NCI-H82 (cell line): ENCODE data around the gene C2.
"Not testable (repeated sequence)": the region's sequence is repeated elsewhere in the genome, so short reads cannot be mapped to it uniquely, and the experiment has no call there.

Source experiments
- DNase-seq: peaks from one replicate; lab custom pipeline; 2025; lab: John Stamatoyannopoulos, UW

C2 gene

GRCh38 chr6:31899215-31899614, 28.3 kb upstream of the C2 start:
- DNase-seq: no peak

GRCh38 chr6:31899882-31900722, 27.4 kb upstream of the C2 start:
- no peak for DNase-seq

- DNase-seq: no peak
These were observed 26.6 kb upstream of the C2 start for GRCh38 chr6:31900917-31901414.

- DNase-seq: peak; percentile 79
These were observed 26.0 kb upstream of the C2 start for GRCh38 chr6:31901415-31901952.

- peak; percentile 99 for DNase-seq
These were observed 25.4 kb upstream of the C2 start, which contains the start of gene ZBTB12 for GRCh38 chr6:31901953-31902643. Gene ZBTB12, minus strand, starts transcription at chr6:31902086. Its CDS starts 781 bp downstream, at chr6:31901305.

GRCh38 chr6:31903957-31904356, 23.6 kb upstream of the C2 start:
- DNase-seq: no peak

- no peak for DNase-seq
These were observed 22.5 kb upstream of the C2 start for GRCh38 chr6:31905041-31905440.

GRCh38 chr6:31906122-31906521, 21.4 kb upstream of the C2 start:
- DNase-seq: peak; percentile 22

- not testable (repeated sequence) for DNase-seq
These were observed 20.8 kb upstream of the C2 start for GRCh38 chr6:31906727-31907126.

- no peak for DNase-seq
These were observed 20.2 kb upstream of the C2 start for GRCh38 chr6:31907158-31907813.

- DNase-seq: not testable (repeated sequence)
These were observed 19.3 kb upstream of the C2 start for GRCh38 chr6:31908255-31908654.

- DNase-seq: no peak
These were observed 18.7 kb upstream of the C2 start for GRCh38 chr6:31908791-31909190.

- DNase-seq: not testable (repeated sequence)
These were observed 18.2 kb upstream of the C2 start for GRCh38 chr6:31909298-31909697.

- no peak for DNase-seq
These were observed 15.5 kb upstream of the C2 start for GRCh38 chr6:31911826-31912585.

- DNase-seq: no peak
These were observed 12.2 kb upstream of the C2 start for GRCh38 chr6:31915351-31915750.

GRCh38 chr6:31915756-31916155, 11.8 kb upstream of the C2 start:
- DNase-seq: no peak

- DNase-seq: no peak
These were observed 9.3 kb upstream of the C2 start for GRCh38 chr6:31918069-31918720.

- no peak for DNase-seq
These were observed 7.8 kb upstream of the C2 start for GRCh38 chr6:31919624-31920303.

GRCh38 chr6:31920811-31921210, 6.7 kb upstream of the C2 start:
- DNase-seq: no peak

- peak; percentile 61 for DNase-seq
These were observed 4.6 kb upstream of the C2 start for GRCh38 chr6:31922942-31923341.
